ENCODE data around the gene KIF26B. TPM values are rescaled to one million over a fixed set of nuclear protein-coding genes. Genes with fewer than 3 reads are reported as not detected.
A peak's percentile ranks its signal among the peaks of the same experiment; 100 is the strongest.
"Not testable (repeated sequence)": the region's sequence is repeated elsewhere in the genome, so short reads cannot be mapped to it uniquely, and the experiment has no call there.

Gene KIF26B
- total RNA-seq, 1 donor: 0.54 TPM

GRCh38 chr1:245686006-245686405, 531.2 kb downstream of the KIF26B start:
- no peak for DNase-seq (ENCODE audit: low read depth in 2 of 3, low spot score in 2 of 3)

GRCh38 chr1:245686446-245687030, 531.8 kb downstream of the KIF26B start:
- no peak for DNase-seq (ENCODE audit: low read depth in 2 of 3, low spot score in 2 of 3)

- DNase-seq (ENCODE audit: low read depth in 2 of 3, low spot score in 2 of 3): no peak
These were observed 532.4 kb downstream of the KIF26B start for GRCh38 chr1:245687152-245687635.

- DNase-seq (ENCODE audit: low read depth in 2 of 3, low spot score in 2 of 3): peak in 2 of 3 donors; percentile 25 to 42
These were observed 533.1 kb downstream of the KIF26B start for GRCh38 chr1:245687636-245688535.

- DNase-seq (ENCODE audit: low read depth in 2 of 3, low spot score in 2 of 3): no peak
These were observed 534.0 kb downstream of the KIF26B start for GRCh38 chr1:245688536-245689453.

GRCh38 chr1:245690156-245690690, 535.4 kb downstream of the KIF26B start:
- peak in 1 of 3 donors; percentile 46 for DNase-seq (ENCODE audit: low read depth in 2 of 3, low spot score in 2 of 3)

GRCh38 chr1:245690946-245691541, 536.3 kb downstream of the KIF26B start:
- DNase-seq (ENCODE audit: low read depth in 2 of 3, low spot score in 2 of 3): no peak

GRCh38 chr1:245691897-245692296, 537.1 kb downstream of the KIF26B start:
- DNase-seq (ENCODE audit: low read depth in 2 of 3, low spot score in 2 of 3): no peak

GRCh38 chr1:245692318-245692717, 537.5 kb downstream of the KIF26B start:
- no peak for DNase-seq (ENCODE audit: low read depth in 2 of 3, low spot score in 2 of 3)

GRCh38 chr1:245693116-245693793, 538.5 kb downstream of the KIF26B start:
- no peak for DNase-seq (ENCODE audit: low read depth in 2 of 3, low spot score in 2 of 3)

GRCh38 chr1:245693941-245694752, 539.4 kb downstream of the KIF26B start:
- no peak for DNase-seq (ENCODE audit: low read depth in 2 of 3, low spot score in 2 of 3)

GRCh38 chr1:245694753-245695195, 540.0 kb downstream of the KIF26B start:
- DNase-seq (ENCODE audit: low read depth in 2 of 3, low spot score in 2 of 3): no peak

- no peak for DNase-seq (ENCODE audit: low read depth in 2 of 3, low spot score in 2 of 3)
These were observed 540.4 kb downstream of the KIF26B start for GRCh38 chr1:245695211-245695610.

GRCh38 chr1:245695701-245696100, 540.9 kb downstream of the KIF26B start:
- not testable (repeated sequence) for DNase-seq (ENCODE audit: low read depth in 2 of 3, low spot score in 2 of 3)

GRCh38 chr1:245698116-245698515, 543.3 kb downstream of the KIF26B start:
- DNase-seq (ENCODE audit: low read depth in 2 of 3, low spot score in 2 of 3): no peak

GRCh38 chr1:245698860-245699259, 544.1 kb downstream of the KIF26B start:
- DNase-seq (ENCODE audit: low read depth in 2 of 3, low spot score in 2 of 3): no peak

- no peak for DNase-seq (ENCODE audit: low read depth in 2 of 3, low spot score in 2 of 3)
These were observed 545.8 kb downstream of the KIF26B start for GRCh38 chr1:245700631-245701030.

GRCh38 chr1:245701631-245702030, 546.8 kb downstream of the KIF26B start:
- DNase-seq (ENCODE audit: low read depth in 2 of 3, low spot score in 2 of 3): no peak

- DNase-seq (ENCODE audit: low read depth in 2 of 3, low spot score in 2 of 3): no peak
These were observed 547.6 kb downstream of the KIF26B start for GRCh38 chr1:245702346-245702745.

All from hematopoietic multipotent progenitor cell (in vitro differentiated cells).